AG04450 (cell line): Measurements from ENCODE around the gene GRB10. TPM values are rescaled to one million over a fixed set of nuclear protein-coding genes. Genes with fewer than 3 reads are reported as not detected.
"Not testable (repeated sequence)": the region's sequence is repeated elsewhere in the genome, so short reads cannot be mapped to it uniquely, and the experiment has no call there.

Experiments used
- CTCF ChIA-PET: fragments of 300-600, 350-600 bp; formaldehyde crosslinking; extraction: SDS; loops from one replicate; lab custom pipeline; 2022; ENCODE audit warnings: antibody characterized with exemption, inconsistent platforms; lab: Charles Lee
- POLR2A ChIA-PET: fragments of 350-600 bp; formaldehyde crosslinking; extraction: SDS; loops from one replicate; lab custom pipeline; 2021; ENCODE audit warnings: antibody characterized with exemption, inconsistent platforms; lab: Yijun Ruan, JAX
- DNase-seq: peaks from one replicate; pipeline ENCODE4 v3.0.0-alpha.2; 2011; ENCODE audit warnings: low read depth, low spot score
- H3K27ac ChIP-seq: one replicate; pipeline ENCODE4 v1.5.1; 2012; ENCODE audit warnings: low read depth, low read length, control low read depth
- H3K27me3 ChIP-seq: one replicate; pipeline ENCODE4 v1.6.0; 2012; ENCODE audit warnings: low read length; ENCODE audit not compliant: control insufficient read depth, insufficient read depth
- H3K4me3 ChIP-seq: 2 replicates; pipeline ENCODE4 v1.5.1; 2011; ENCODE audit warnings: mild to moderate bottlenecking, low read depth, low read length, control low read depth
- H3K9me3 ChIP-seq: 2 replicates; pipeline ENCODE4 v1.5.1; 2012; ENCODE audit warnings: low read length; ENCODE audit not compliant: control insufficient read depth, insufficient read depth
- CTCF ChIP-seq: IDR thresholded peaks from 2 replicates; pipeline ENCODE4 v1.5.1; 2011; ENCODE audit warnings: low read depth, low read length, control low read depth, inconsistent platforms
- polyA plus RNA-seq: library from polyadenylated mRNA; depleted of rRNA; stranded (reverse); fragments of >200 nt; gene quantifications from 2 replicates; pipeline ENCODE4 v1.2.3, GENCODE V29; 2011

GRB10 gene
- polyA plus RNA-seq, 1 experiment = 8.0 TPM

- ChIA-PET CTCF (no interaction called here), POLR2A (no interaction called here)
- Histone ChIP-seq H3K27ac (no peak overlapping the region), H3K9me3 (no peaks in the 10 kb centered on the region), H3K27me3 (no peaks in the 10 kb centered on the region), H3K4me3 (no peak overlapping the region)
- TF ChIP-seq CTCF = no peak
- DNase-seq = no peak
Measured at GRCh38 chr7:50775836-50776235, 6.9 kb downstream of the GRB10 start.

- no peak for DNase-seq
- CTCF ChIA-PET = no interaction called here
- no peaks in the 10 kb centered on the region for H3K9me3 ChIP-seq
- POLR2A ChIA-PET = no interaction called here
- no peak for TF ChIP-seq CTCF
- no peak overlapping the region for H3K27ac ChIP-seq
- no peaks in the 10 kb centered on the region for H3K27me3 ChIP-seq
- no peak overlapping the region for H3K4me3 ChIP-seq
Measured at GRCh38 chr7:50775231-50775630, 7.5 kb downstream of the GRB10 start.

GRCh38 chr7:50774319-50774718, 8.4 kb downstream of the GRB10 start:
- no peak for TF ChIP-seq CTCF
- DNase-seq = no peak
- Histone ChIP-seq H3K27ac (no peak overlapping the region), H3K27me3 (no peaks in the 10 kb centered on the region), H3K9me3 (no peaks in the 10 kb centered on the region), H3K4me3 (no peak overlapping the region)
- ChIA-PET CTCF (interaction anchor here (1.1 kb wide), 1 partner anchor 388 kb away, joined by 3 read pairs; no protein-coding TSS in a partner anchor), POLR2A (no interaction called here)

GRCh38 chr7:50773071-50773470, 9.6 kb downstream of the GRB10 start:
- CTCF ChIA-PET, POLR2A ChIA-PET, H3K9me3 ChIP-seq, DNase-seq, H3K4me3 ChIP-seq, H3K27me3 ChIP-seq, H3K27ac ChIP-seq: not testable (repeated sequence)

GRCh38 chr7:50771120-50772002, 11.3 kb downstream of the GRB10 start:
- ChIA-PET POLR2A (no interaction called here), CTCF (interaction anchor here (0.6 kb wide), 1 partner anchor 303 kb away, joined by 3 read pairs; no protein-coding TSS in a partner anchor)
- TF ChIP-seq CTCF = no peak
- no peak for DNase-seq
- Histone ChIP-seq H3K27me3 (no peaks in the 10 kb centered on the region), H3K4me3 (no peak overlapping the region), H3K27ac (no peak overlapping the region), H3K9me3 (no peaks in the 10 kb centered on the region)
